HEK293 (cell line): ENCODE measurements around the gene AMACR.

Source experiments
- CTCF ChIA-PET: fragments of 350-600 bp; formaldehyde crosslinking; extraction: SDS; loops from one replicate; lab custom pipeline; 2021; ENCODE audit warnings: antibody characterized with exemption; lab: Yijun Ruan, JAX
- POLR2A ChIA-PET: fragments of 300-600 bp; formaldehyde crosslinking; extraction: SDS; loops from one replicate; lab custom pipeline; 2020; ENCODE audit warnings: antibody characterized with exemption, inconsistent platforms; lab: Yijun Ruan, JAX
- H3K27ac ChIP-seq: fragments of 200-500 bp; sonication (Bioruptor generic); 2 replicates; pipeline ENCODE4 v1.5.1; 2014; ENCODE audit warnings: low read depth, low read length, control low read depth, inconsistent platforms; ENCODE audit errors: extremely low read depth
- H3K36me3 ChIP-seq, 2 experiments: fragments of 200-500 bp in 1 of 2; sonication (Bioruptor generic) in 1 of 2; 1 replicate in 1 of 2; 2 replicates in 1 of 2; pipeline ENCODE4 v1.5.1; 2014 to 2017; ENCODE audit warnings: inconsistent platforms in 2 of 2, low read length in 2 of 2; ENCODE audit not compliant: control insufficient read depth in 2 of 2, insufficient read depth in 1 of 2
- H3K4me1 ChIP-seq: fragments of 200-500 bp; sonication (Bioruptor generic); 2 replicates; pipeline ENCODE4 v1.5.1; 2014; ENCODE audit warnings: mild to moderate bottlenecking, low read length, inconsistent platforms; ENCODE audit not compliant: control insufficient read depth, insufficient read depth
- H3K4me3 ChIP-seq: 2 replicates; pipeline ENCODE4 v1.5.1; 2011; ENCODE audit warnings: low read depth, mild to moderate bottlenecking, control low read depth, low read length, moderate library complexity
- H3K9me3 ChIP-seq: fragments of 200-500 bp; sonication (Bioruptor generic); 2 replicates; pipeline ENCODE4 v1.5.1; 2014; ENCODE audit warnings: low read depth, low read length, inconsistent platforms; ENCODE audit not compliant: control insufficient read depth, insufficient read depth
- BCL11B ChIP-seq: fragments of 450-650 bp; formaldehyde crosslinking; IDR thresholded peaks from 2 replicates; pipeline ENCODE4 v1.5.1; 2016; ENCODE audit warnings: low read depth, missing biosample characterization, missing genetic modification characterization
- GLI2 ChIP-seq: fragments of 450-650 bp; formaldehyde crosslinking; IDR thresholded peaks from 2 replicates; pipeline ENCODE4; 2017; ENCODE audit warnings: missing biosample characterization, missing genetic modification characterization, low read depth, borderline replicate concordance
- GLIS1 ChIP-seq: fragments of 450-650 bp; formaldehyde crosslinking; IDR thresholded peaks from 2 replicates; pipeline ENCODE4 v1.5.1; 2016; ENCODE audit warnings: missing biosample characterization, missing genetic modification characterization
- HOXD13 ChIP-seq: sonication (generic); formaldehyde crosslinking; IDR thresholded peaks from 2 replicates; pipeline ENCODE4 v1.8.0; 2022; ENCODE audit warnings: missing genetic modification reagents, borderline replicate concordance
- RBAK ChIP-seq: fragments of 450-650 bp; formaldehyde crosslinking; IDR thresholded peaks from 2 replicates; pipeline ENCODE4 v1.5.1; 2016; ENCODE audit warnings: missing biosample characterization, missing genetic modification characterization
- SALL2 ChIP-seq: fragments of 450-650 bp; formaldehyde crosslinking; IDR thresholded peaks from 2 replicates; pipeline ENCODE4 v1.5.0; 2017; ENCODE audit warnings: missing biosample characterization, mild to moderate bottlenecking, missing genetic modification characterization, borderline replicate concordance
- ZBTB20 ChIP-seq: fragments of 450-650 bp; formaldehyde crosslinking; IDR thresholded peaks from 2 replicates; pipeline ENCODE4 v1.5.1; 2016; ENCODE audit warnings: missing biosample characterization, missing genetic modification characterization
- ZBTB48 ChIP-seq: fragments of 450-650 bp; formaldehyde crosslinking; IDR thresholded peaks from 2 replicates; pipeline ENCODE4 v1.5.1; 2016; ENCODE audit warnings: missing biosample characterization, missing genetic modification characterization
- ZFHX2 ChIP-seq: fragments of 450-650 bp; formaldehyde crosslinking; conservative IDR thresholded peaks from 2 replicates; pipeline ENCODE4 v1.5.1; 2016; ENCODE audit warnings: missing biosample characterization, missing genetic modification characterization
- ZFP3 ChIP-seq: fragments of 450-650 bp; formaldehyde crosslinking; IDR thresholded peaks from 2 replicates; pipeline ENCODE4 v1.5.1; 2016; ENCODE audit warnings: low read depth, missing biosample characterization, missing genetic modification characterization
- ZNF175 ChIP-seq: fragments of 450-650 bp; formaldehyde crosslinking; IDR thresholded peaks from 2 replicates; pipeline ENCODE4 v1.5.1; 2016; ENCODE audit warnings: missing biosample characterization, missing genetic modification characterization
- ZNF510 ChIP-seq: fragments of 450-650 bp; formaldehyde crosslinking; IDR thresholded peaks from 2 replicates; pipeline ENCODE4 v1.5.1; 2018; ENCODE audit warnings: mild to moderate bottlenecking, missing genetic modification characterization, missing biosample characterization; ENCODE audit not compliant: insufficient replicate concordance
- ZNF549 ChIP-seq: fragments of 450-650 bp; IDR thresholded peaks from 2 replicates; pipeline ENCODE4 v1.5.1; 2018; ENCODE audit warnings: missing biosample characterization, missing genetic modification characterization, mild to moderate bottlenecking, inconsistent platforms, moderate library complexity
- ZNF561 ChIP-seq: fragments of 450-650 bp; IDR thresholded peaks from 2 replicates; pipeline ENCODE4 v1.5.1; 2018; ENCODE audit warnings: missing biosample characterization, missing genetic modification characterization, borderline replicate concordance
- ZNF571 ChIP-seq: fragments of 450-650 bp; formaldehyde crosslinking; IDR thresholded peaks from 2 replicates; pipeline ENCODE4 v1.5.0; 2017; ENCODE audit warnings: missing biosample characterization, missing genetic modification characterization
- ZNF621 ChIP-seq: fragments of 450-650 bp; formaldehyde crosslinking; IDR thresholded peaks from 2 replicates; pipeline ENCODE4 v1.5.1; 2017; ENCODE audit warnings: missing biosample characterization, missing genetic modification characterization
- ZNF654 ChIP-seq: fragments of 450-650 bp; formaldehyde crosslinking; IDR thresholded peaks from 2 replicates; pipeline ENCODE4 v1.5.1; 2016; ENCODE audit warnings: low read depth, missing biosample characterization, missing genetic modification characterization
- ZNF707 ChIP-seq: fragments of 450-650 bp; formaldehyde crosslinking; IDR thresholded peaks from 2 replicates; pipeline ENCODE4 v1.5.1; 2016; ENCODE audit warnings: missing biosample characterization, missing genetic modification characterization
- TF ChIP-seq, protein P1 (sequence below): fragments of 450-650 bp; formaldehyde crosslinking; IDR thresholded peaks from 2 replicates; pipeline ENCODE4 v1.5.1; 2016; ENCODE audit warnings: missing biosample characterization, missing genetic modification characterization
- TF ChIP-seq, protein P2 (sequence below): fragments of 450-650 bp; formaldehyde crosslinking; IDR thresholded peaks from 2 replicates; pipeline ENCODE4 v1.5.1; 2016; ENCODE audit warnings: missing biosample characterization, missing genetic modification characterization
- TF ChIP-seq, protein P3 (sequence below): fragments of 450-650 bp; formaldehyde crosslinking; IDR thresholded peaks from 2 replicates; pipeline ENCODE4 v1.5.1; 2016; ENCODE audit warnings: missing biosample characterization, missing genetic modification characterization
- TF ChIP-seq, protein P4 (sequence below): fragments of 450-650 bp; formaldehyde crosslinking; IDR thresholded peaks from 2 replicates; pipeline ENCODE4 v1.5.1; 2016; ENCODE audit warnings: missing biosample characterization, missing genetic modification characterization
- TF ChIP-seq, protein P5 (sequence below): fragments of 450-650 bp; formaldehyde crosslinking; IDR thresholded peaks from 2 replicates; pipeline ENCODE4 v1.5.1; 2017; ENCODE audit warnings: missing biosample characterization, missing genetic modification characterization

AMACR gene

DNA sequence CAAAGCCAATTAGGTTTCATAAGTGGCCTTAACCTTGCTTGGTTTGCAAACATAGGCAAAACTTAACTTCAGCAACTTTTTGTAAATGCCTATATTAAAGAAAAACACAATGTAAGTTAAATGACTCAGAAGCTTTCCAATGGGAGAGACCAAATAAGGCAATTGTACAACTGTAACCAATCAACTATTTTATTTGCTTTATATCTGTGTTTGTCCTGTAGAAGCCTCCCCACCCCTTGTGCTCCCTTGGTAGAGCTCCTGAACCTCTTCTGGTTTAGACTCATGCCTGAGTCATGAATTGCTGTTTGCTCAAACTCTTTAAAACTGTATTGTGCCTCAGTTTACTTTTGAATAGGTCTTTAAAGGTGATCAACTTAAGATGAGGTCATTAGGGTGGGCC lies 38.1 kb upstream of the AMACR start:
- TF ChIP-seq GLI2 (tag by site-specific recombination): no peak
- TF ChIP-seq BCL11B (tag by site-specific recombination): no peak
- TF ChIP-seq, protein P1, sequence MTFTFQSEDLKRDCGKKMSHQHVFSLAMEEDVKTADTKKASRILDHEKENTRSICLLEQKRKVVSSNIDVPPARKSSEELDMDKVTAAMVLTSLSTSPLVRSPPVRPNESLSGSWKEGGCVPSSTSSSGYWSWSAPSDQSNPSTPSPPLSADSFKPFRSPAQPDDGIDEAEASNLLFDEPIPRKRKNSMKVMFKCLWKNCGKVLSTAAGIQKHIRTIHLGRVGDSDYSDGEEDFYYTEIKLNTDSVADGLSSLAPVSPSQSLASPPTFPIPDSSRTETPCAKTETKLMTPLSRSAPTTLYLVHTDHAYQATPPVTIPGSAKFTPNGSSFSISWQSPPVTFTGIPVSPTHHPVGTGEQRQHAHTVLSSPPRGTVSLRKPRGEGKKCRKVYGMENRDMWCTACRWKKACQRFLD (tag by site-specific recombination): no peak
- TF ChIP-seq, protein P2, sequence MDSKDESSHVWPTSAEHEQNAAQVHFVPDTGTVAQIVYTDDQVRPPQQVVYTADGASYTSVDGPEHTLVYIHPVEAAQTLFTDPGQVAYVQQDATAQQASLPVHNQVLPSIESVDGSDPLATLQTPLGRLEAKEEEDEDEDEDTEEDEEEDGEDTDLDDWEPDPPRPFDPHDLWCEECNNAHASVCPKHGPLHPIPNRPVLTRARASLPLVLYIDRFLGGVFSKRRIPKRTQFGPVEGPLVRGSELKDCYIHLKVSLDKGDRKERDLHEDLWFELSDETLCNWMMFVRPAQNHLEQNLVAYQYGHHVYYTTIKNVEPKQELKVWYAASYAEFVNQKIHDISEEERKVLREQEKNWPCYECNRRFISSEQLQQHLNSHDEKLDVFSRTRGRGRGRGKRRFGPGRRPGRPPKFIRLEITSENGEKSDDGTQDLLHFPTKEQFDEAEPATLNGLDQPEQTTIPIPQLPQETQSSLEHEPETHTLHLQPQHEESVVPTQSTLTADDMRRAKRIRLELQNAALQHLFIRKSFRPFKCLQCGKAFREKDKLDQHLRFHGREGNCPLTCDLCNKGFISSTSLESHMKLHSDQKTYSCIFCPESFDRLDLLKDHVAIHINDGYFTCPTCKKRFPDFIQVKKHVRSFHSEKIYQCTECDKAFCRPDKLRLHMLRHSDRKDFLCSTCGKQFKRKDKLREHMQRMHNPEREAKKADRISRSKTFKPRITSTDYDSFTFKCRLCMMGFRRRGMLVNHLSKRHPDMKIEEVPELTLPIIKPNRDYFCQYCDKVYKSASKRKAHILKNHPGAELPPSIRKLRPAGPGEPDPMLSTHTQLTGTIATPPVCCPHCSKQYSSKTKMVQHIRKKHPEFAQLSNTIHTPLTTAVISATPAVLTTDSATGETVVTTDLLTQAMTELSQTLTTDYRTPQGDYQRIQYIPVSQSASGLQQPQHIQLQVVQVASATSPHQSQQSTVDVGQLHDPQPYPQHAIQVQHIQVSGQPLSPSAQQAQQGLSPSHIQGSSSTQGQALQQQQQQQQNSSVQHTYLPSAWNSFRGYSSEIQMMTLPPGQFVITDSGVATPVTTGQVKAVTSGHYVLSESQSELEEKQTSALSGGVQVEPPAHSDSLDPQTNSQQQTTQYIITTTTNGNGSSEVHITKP (tag by site-specific recombination): no peak
- no peak for TF ChIP-seq ZNF510 (tag by site-specific recombination)
- no peak for TF ChIP-seq ZNF654 (tag by site-specific recombination)
- TF ChIP-seq ZNF561 (tag by site-specific recombination): no peak
- TF ChIP-seq, protein P3, sequence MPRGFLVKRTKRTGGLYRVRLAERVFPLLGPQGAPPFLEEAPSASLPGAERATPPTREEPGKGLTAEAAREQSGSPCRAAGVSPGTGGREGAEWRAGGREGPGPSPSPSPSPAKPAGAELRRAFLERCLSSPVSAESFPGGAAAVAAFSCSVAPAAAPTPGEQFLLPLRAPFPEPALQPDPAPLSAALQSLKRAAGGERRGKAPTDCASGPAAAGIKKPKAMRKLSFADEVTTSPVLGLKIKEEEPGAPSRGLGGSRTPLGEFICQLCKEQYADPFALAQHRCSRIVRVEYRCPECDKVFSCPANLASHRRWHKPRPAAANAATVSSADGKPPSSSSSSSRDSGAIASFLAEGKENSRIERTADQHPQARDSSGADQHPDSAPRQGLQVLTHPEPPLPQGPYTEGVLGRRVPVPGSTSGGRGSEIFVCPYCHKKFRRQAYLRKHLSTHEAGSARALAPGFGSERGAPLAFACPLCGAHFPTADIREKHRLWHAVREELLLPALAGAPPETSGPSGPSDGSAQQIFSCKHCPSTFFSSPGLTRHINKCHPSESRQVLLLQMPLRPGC (tag by site-specific recombination): no peak
- TF ChIP-seq HOXD13 (CRISPR knock-in tag): no peak
- Histone ChIP-seq H3K27ac (no peak overlapping the region), H3K9me3 (no peaks in the 10 kb centered on the region), H3K36me3 (no peaks in the 10 kb centered on the region), H3K4me1 (no peaks in the 10 kb centered on the region), H3K4me3 (no peak overlapping the region)
- POLR2A ChIA-PET: no interaction called here
- CTCF ChIA-PET: no interaction called here

DNA sequence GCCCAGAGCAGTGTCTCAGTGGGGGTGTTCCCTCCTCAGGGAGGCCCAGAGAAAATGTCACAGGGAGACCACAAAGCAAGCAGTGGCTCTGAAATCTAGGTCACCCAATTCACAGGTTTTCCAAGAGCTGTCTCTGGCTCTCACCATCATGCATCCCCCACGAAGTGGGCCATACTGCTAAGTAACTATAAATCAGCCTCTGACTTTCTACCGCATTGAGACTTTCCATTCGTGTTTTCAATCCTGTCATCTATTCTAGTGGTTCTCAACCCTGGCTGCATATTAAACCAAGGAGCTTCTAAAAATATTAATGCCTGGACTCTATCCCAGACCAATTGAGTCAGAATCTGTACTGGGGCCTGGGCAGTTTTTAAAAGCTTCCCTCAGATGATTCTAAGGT lies 37.2 kb upstream of the AMACR start:
- Histone ChIP-seq H3K4me3 (no peak overlapping the region), H3K4me1 (no peaks in the 10 kb centered on the region), H3K36me3 (no peaks in the 10 kb centered on the region)
- TF ChIP-seq ZNF654 (tag by site-specific recombination): no peak
- no peak for TF ChIP-seq RBAK
- TF ChIP-seq ZBTB48 (tag by site-specific recombination): no peak
- no peak for TF ChIP-seq ZBTB20
- TF ChIP-seq ZNF175 (tag by site-specific recombination): no peak
- TF ChIP-seq, protein P4, sequence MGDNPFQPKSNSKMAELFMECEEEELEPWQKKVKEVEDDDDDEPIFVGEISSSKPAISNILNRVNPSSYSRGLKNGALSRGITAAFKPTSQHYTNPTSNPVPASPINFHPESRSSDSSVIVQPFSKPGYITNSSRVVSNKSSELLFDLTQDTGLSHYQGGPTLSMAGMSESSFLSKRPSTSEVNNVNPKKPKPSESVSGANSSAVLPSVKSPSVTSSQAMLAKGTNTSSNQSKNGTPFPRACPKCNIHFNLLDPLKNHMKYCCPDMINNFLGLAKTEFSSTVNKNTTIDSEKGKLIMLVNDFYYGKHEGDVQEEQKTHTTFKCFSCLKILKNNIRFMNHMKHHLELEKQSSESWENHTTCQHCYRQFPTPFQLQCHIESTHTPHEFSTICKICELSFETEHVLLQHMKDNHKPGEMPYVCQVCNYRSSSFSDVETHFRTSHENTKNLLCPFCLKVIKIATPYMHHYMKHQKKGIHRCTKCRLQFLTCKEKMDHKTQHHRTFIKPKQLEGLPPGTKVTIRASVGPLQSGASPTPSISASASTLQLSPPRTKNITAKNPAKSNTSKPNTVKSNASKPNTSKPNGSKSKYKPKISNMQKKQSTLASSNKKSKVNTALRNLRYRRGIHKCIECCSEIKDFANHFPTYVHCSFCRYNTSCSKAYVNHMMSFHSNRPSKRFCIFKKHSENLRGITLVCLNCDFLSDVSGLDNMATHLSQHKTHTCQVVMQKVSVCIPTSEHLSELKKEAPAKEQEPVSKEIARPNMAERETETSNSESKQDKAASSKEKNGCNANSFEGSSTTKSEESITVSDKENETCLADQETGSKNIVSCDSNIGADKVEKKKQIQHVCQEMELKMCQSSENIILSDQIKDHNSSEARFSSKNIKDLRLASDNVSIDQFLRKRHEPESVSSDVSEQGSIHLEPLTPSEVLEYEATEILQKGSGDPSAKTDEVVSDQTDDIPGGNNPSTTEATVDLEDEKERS (tag by site-specific recombination): no peak
- no peak for TF ChIP-seq BCL11B (tag by site-specific recombination)
- TF ChIP-seq ZFHX2 (tag by site-specific recombination): no peak
- TF ChIP-seq, protein P5, sequence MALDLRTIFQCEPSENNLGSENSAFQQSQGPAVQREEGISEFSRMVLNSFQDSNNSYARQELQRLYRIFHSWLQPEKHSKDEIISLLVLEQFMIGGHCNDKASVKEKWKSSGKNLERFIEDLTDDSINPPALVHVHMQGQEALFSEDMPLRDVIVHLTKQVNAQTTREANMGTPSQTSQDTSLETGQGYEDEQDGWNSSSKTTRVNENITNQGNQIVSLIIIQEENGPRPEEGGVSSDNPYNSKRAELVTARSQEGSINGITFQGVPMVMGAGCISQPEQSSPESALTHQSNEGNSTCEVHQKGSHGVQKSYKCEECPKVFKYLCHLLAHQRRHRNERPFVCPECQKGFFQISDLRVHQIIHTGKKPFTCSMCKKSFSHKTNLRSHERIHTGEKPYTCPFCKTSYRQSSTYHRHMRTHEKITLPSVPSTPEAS (tag by site-specific recombination): no peak
- no peak for TF ChIP-seq ZNF549 (tag by site-specific recombination)
- no peak for TF ChIP-seq ZNF571 (tag by site-specific recombination)
- no peak for TF ChIP-seq ZFP3 (tag by site-specific recombination)
- no peak for TF ChIP-seq GLIS1 (tag by site-specific recombination)
- TF ChIP-seq ZNF621: no peak
- TF ChIP-seq SALL2: no peak
- TF ChIP-seq ZNF707 (tag by site-specific recombination): no peak
- TF ChIP-seq, all 188 proteins: peak for 0
- ChIA-PET CTCF (interaction anchor here (0.8 kb wide), 1 partner anchor 142 kb away, joined by 3 read pairs; no protein-coding TSS in a partner anchor), POLR2A (interaction anchor here (0.5 kb wide), 1 partner anchor 877 kb away, joined by 3 read pairs; no protein-coding TSS in a partner anchor)
- H3K27ac ChIP-seq: no peak overlapping the region
- no peaks in the 10 kb centered on the region for H3K9me3 ChIP-seq
